Activated naive CD4-positive, alpha-beta T cell treated with Interleukin-2 at 50 U/mL for 16 hours (primary cell): ENCODE data around the gene DESI2.
A peak's percentile ranks its signal among the peaks of the same experiment; 100 is the strongest.
"Not testable (repeated sequence)": the region's sequence is repeated elsewhere in the genome, so short reads cannot be mapped to it uniquely, and the experiment has no call there.

Source experiments
- DNase-seq: peaks from one replicate; pipeline ENCODE4 v3.0.0-alpha.2; 2020

Gene DESI2

GRCh38 chr1:244709476-244710368, 56.8 kb downstream of the DESI2 start:
- DNase-seq, result no peak

GRCh38 chr1:244710474-244711062, 57.6 kb downstream of the DESI2 start:
- no peak for DNase-seq

GRCh38 chr1:244712669-244713068, 59.7 kb downstream of the DESI2 start:
- peak; percentile 25 for DNase-seq

- DNase-seq, result no peak
Observed at GRCh38 chr1:244713332-244713731, 60.4 kb downstream of the DESI2 start.

GRCh38 chr1:244727871-244728474, 75.0 kb downstream of the DESI2 start:
- DNase-seq, result no peak

GRCh38 chr1:244730153-244730933, 77.4 kb downstream of the DESI2 start:
- peak; percentile 19 for DNase-seq

- DNase-seq, result no peak
Observed at GRCh38 chr1:244730934-244731434, 78.1 kb downstream of the DESI2 start.

GRCh38 chr1:244731651-244732050, 78.7 kb downstream of the DESI2 start:
- no peak for DNase-seq

GRCh38 chr1:244732851-244733450, 80.0 kb downstream of the DESI2 start:
- no peak for DNase-seq

GRCh38 chr1:244735404-244735803, 82.5 kb downstream of the DESI2 start:
- DNase-seq, result no peak

- DNase-seq, result no peak
Observed at GRCh38 chr1:244735876-244736561, 83.1 kb downstream of the DESI2 start.

- not testable (repeated sequence) for DNase-seq
Observed at GRCh38 chr1:244739140-244739539, 86.2 kb downstream of the DESI2 start.

GRCh38 chr1:244740027-244740617, 87.2 kb downstream of the DESI2 start:
- not testable (repeated sequence) for DNase-seq

GRCh38 chr1:244741692-244742091, 88.8 kb downstream of the DESI2 start:
- no peak for DNase-seq

- DNase-seq, result no peak
Observed at GRCh38 chr1:244749230-244750016, 96.5 kb downstream of the DESI2 start.

GRCh38 chr1:244751271-244751895, 98.5 kb downstream of the DESI2 start:
- no peak for DNase-seq

GRCh38 chr1:244755673-244756072, 102.7 kb downstream of the DESI2 start:
- no peak for DNase-seq

GRCh38 chr1:244757091-244757939, 104.4 kb downstream of the DESI2 start:
- no peak for DNase-seq
